KMS-11 (cell line): ENCODE measurements around the gene AKT3.

Experiments
- H2AFZ ChIP-seq: fragments of 200-600 bp; sonication (generic); 2 replicates; pipeline ENCODE4 v1.6.1; 2016; ENCODE audit warnings: antibody characterized with exemption, mixed run types, low read depth
- H3K27ac ChIP-seq: fragments of 200-600 bp; sonication (generic); 2 replicates; pipeline ENCODE4 v1.6.1; 2016; ENCODE audit warnings: mild to moderate bottlenecking, mixed run types
- H3K27me3 ChIP-seq: fragments of 200-600 bp; sonication (generic); 2 replicates; pipeline ENCODE4 v1.6.1; 2017; ENCODE audit warnings: mild to moderate bottlenecking, low read depth, mixed run types, moderate library complexity; ENCODE audit not compliant: insufficient read depth
- H3K36me3 ChIP-seq: fragments of 200-600 bp; sonication (generic); 2 replicates; pipeline ENCODE4 v1.6.1; 2017; ENCODE audit warnings: mild to moderate bottlenecking, mixed run types; ENCODE audit not compliant: insufficient read depth
- H3K4me1 ChIP-seq: fragments of 200-600 bp; sonication (generic); 2 replicates; pipeline ENCODE4 v1.6.1; 2016; ENCODE audit warnings: mild to moderate bottlenecking, low read depth, mixed run types; ENCODE audit not compliant: poor library complexity, severe bottlenecking
- H3K4me2 ChIP-seq: fragments of 200-600 bp; sonication (generic); 2 replicates; pipeline ENCODE4 v1.7.0; 2016; ENCODE audit warnings: mild to moderate bottlenecking, mixed run types
- H3K4me3 ChIP-seq: fragments of 200-600 bp; sonication (generic); IDR thresholded peaks from 2 replicates; pipeline ENCODE4 v1.6.1; 2017; ENCODE audit warnings: low read depth, low read length, mixed read lengths; ENCODE audit not compliant: insufficient read depth
- H3K79me2 ChIP-seq: fragments of 200-600 bp; sonication (generic); 2 replicates; pipeline ENCODE4 v1.6.1; 2016; ENCODE audit warnings: low read depth, mixed run types; ENCODE audit not compliant: insufficient read depth
- H3K9ac ChIP-seq: fragments of 200-600 bp; sonication (generic); 2 replicates; pipeline ENCODE4 v1.6.1; 2016; ENCODE audit warnings: mild to moderate bottlenecking, mixed run types
- H4K20me1 ChIP-seq: fragments of 200-600 bp; sonication (generic); 2 replicates; pipeline ENCODE4 v1.6.1; 2016; ENCODE audit warnings: mild to moderate bottlenecking, mixed run types; ENCODE audit not compliant: insufficient read depth
- CTCF ChIP-seq: fragments of 200-600 bp; sonication (generic); conservative IDR thresholded peaks from 2 replicates; pipeline ENCODE4 v1.6.1; 2017; ENCODE audit warnings: low read depth, mild to moderate bottlenecking, antibody characterized with exemption, low read length, moderate library complexity, mixed read lengths

Gene AKT3

GRCh38 chr1:243718893-243719292 is 131.2 kb downstream of the AKT3 start:
- Histone ChIP-seq H3K36me3 (no peaks in the 10 kb centered on the region), H3K4me2 (no peak overlapping the region), H3K4me1 (no peaks in the 10 kb centered on the region), H3K27me3 (no peaks in the 10 kb centered on the region), H3K79me2 (no peaks in the 10 kb centered on the region), H3K27ac (no peak overlapping the region), H4K20me1 (no peaks in the 10 kb centered on the region), H2AFZ (no peak overlapping the region), H3K9ac (no peak overlapping the region), H3K4me3 (no peak overlapping the region)
- TF ChIP-seq CTCF, result no peak

GRCh38 chr1:243718022-243718421 is 132.0 kb downstream of the AKT3 start:
- no peak overlapping the region for H3K4me3 ChIP-seq
- no peak overlapping the region for H2AFZ ChIP-seq
- no peak overlapping the region for H3K27ac ChIP-seq
- H3K9ac ChIP-seq, result no peak overlapping the region
- H4K20me1 ChIP-seq, result no peaks in the 10 kb centered on the region
- H3K4me1 ChIP-seq, result no peaks in the 10 kb centered on the region
- H3K4me2 ChIP-seq, result no peak overlapping the region
- H3K36me3 ChIP-seq, result no peaks in the 10 kb centered on the region
- H3K27me3 ChIP-seq, result no peaks in the 10 kb centered on the region
- H3K79me2 ChIP-seq, result no peaks in the 10 kb centered on the region
- no peak for TF ChIP-seq CTCF

GRCh38 chr1:243716906-243717305 is 133.1 kb downstream of the AKT3 start:
- no peaks in the 10 kb centered on the region for H3K4me1 ChIP-seq
- no peaks in the 10 kb centered on the region for H4K20me1 ChIP-seq
- no peak for TF ChIP-seq CTCF
- H3K27me3 ChIP-seq, result no peaks in the 10 kb centered on the region
- no peak overlapping the region for H3K9ac ChIP-seq
- no peak overlapping the region for H3K27ac ChIP-seq
- H3K36me3 ChIP-seq, result no peaks in the 10 kb centered on the region
- H3K4me3 ChIP-seq, result no peak overlapping the region
- H2AFZ ChIP-seq, result no peak overlapping the region
- H3K79me2 ChIP-seq, result no peaks in the 10 kb centered on the region
- H3K4me2 ChIP-seq, result no peak overlapping the region

GRCh38 chr1:243715285-243715684 is 134.8 kb downstream of the AKT3 start:
- no peak overlapping the region for H3K27ac ChIP-seq
- no peaks in the 10 kb centered on the region for H3K4me1 ChIP-seq
- no peaks in the 10 kb centered on the region for H3K79me2 ChIP-seq
- no peaks in the 10 kb centered on the region for H3K36me3 ChIP-seq
- H2AFZ ChIP-seq, result no peak overlapping the region
- H3K27me3 ChIP-seq, result no peaks in the 10 kb centered on the region
- H3K4me3 ChIP-seq, result no peak overlapping the region
- no peak for TF ChIP-seq CTCF
- H3K4me2 ChIP-seq, result no peak overlapping the region
- no peaks in the 10 kb centered on the region for H4K20me1 ChIP-seq
- H3K9ac ChIP-seq, result no peak overlapping the region
